ENCODE results near the gene TRAP1.

The TRAP1 gene

GRCh38 chr16:3730161-3731125 lies 13.1 kb upstream of the TRAP1 start:
- TF ChIP-seq CTCF (conservative IDR thresholded peaks at IDR 0.05), result no peak
- H3K27ac ChIP-seq, result no peak overlapping the region

- H3K27ac ChIP-seq, result no peak overlapping the region
- no peak for TF ChIP-seq CTCF (conservative IDR thresholded peaks at IDR 0.05)
These were observed 12.1 kb upstream of the TRAP1 start for GRCh38 chr16:3729161-3730112.

GRCh38 chr16:3728424-3729160 lies 11.3 kb upstream of the TRAP1 start:
- TF ChIP-seq CTCF (conservative IDR thresholded peaks at IDR 0.05), result no peak
- H3K27ac ChIP-seq, result no peak overlapping the region

GRCh38 chr16:3727806-3728381 lies 10.6 kb upstream of the TRAP1 start:
- H3K27ac ChIP-seq, result no peak overlapping the region
- no peak for TF ChIP-seq CTCF (conservative IDR thresholded peaks at IDR 0.05)

- H3K27ac ChIP-seq, result no peak overlapping the region
- no peak for TF ChIP-seq CTCF (conservative IDR thresholded peaks at IDR 0.05)
These were observed 8.8 kb upstream of the TRAP1 start for GRCh38 chr16:3726021-3726687.

- no peak overlapping the region for H3K27ac ChIP-seq
- no peak for TF ChIP-seq CTCF (conservative IDR thresholded peaks at IDR 0.05)
These were observed 8.0 kb upstream of the TRAP1 start for GRCh38 chr16:3725276-3725675.

All from VCaP (cell line).